Midbrain (tissue), 1 donor: ENCODE measurements around the gene ABTB2.

Source experiments
- DNase-seq: peaks from one replicate; lab custom pipeline; 2025; lab: John Stamatoyannopoulos, UW

The ABTB2 gene

GRCh38 chr11:34315394-34315793, 42.4 kb downstream of the ABTB2 start:
- no peak for DNase-seq

- no peak for DNase-seq
These were observed 42.9 kb downstream of the ABTB2 start for GRCh38 chr11:34314936-34315335.

- DNase-seq, result no peak
These were observed 43.6 kb downstream of the ABTB2 start for GRCh38 chr11:34314176-34314575.

GRCh38 chr11:34313099-34313517, 44.7 kb downstream of the ABTB2 start:
- DNase-seq, result no peak

- DNase-seq, result no peak
These were observed 46.7 kb downstream of the ABTB2 start for GRCh38 chr11:34311126-34311525.

- no peak for DNase-seq
These were observed 47.8 kb downstream of the ABTB2 start for GRCh38 chr11:34309965-34310364.

GRCh38 chr11:34308913-34309585, 48.8 kb downstream of the ABTB2 start:
- no peak for DNase-seq

- DNase-seq, result no peak
These were observed 49.5 kb downstream of the ABTB2 start for GRCh38 chr11:34308049-34308912.

- no peak for DNase-seq
These were observed 52.0 kb downstream of the ABTB2 start for GRCh38 chr11:34305780-34306179.

GRCh38 chr11:34305193-34305592, 52.6 kb downstream of the ABTB2 start:
- DNase-seq, result no peak

- no peak for DNase-seq
These were observed 54.7 kb downstream of the ABTB2 start for GRCh38 chr11:34303028-34303570.

- no peak for DNase-seq
These were observed 55.5 kb downstream of the ABTB2 start for GRCh38 chr11:34302046-34302921.

- DNase-seq, result no peak
These were observed 56.9 kb downstream of the ABTB2 start for GRCh38 chr11:34300926-34301295.

- no peak for DNase-seq
These were observed 57.5 kb downstream of the ABTB2 start for GRCh38 chr11:34300026-34300925.

- no peak for DNase-seq
These were observed 58.4 kb downstream of the ABTB2 start for GRCh38 chr11:34299284-34299972.

- no peak for DNase-seq
These were observed 58.9 kb downstream of the ABTB2 start for GRCh38 chr11:34298871-34299270.

GRCh38 chr11:34296412-34296811, 61.4 kb downstream of the ABTB2 start:
- DNase-seq, result no peak

- DNase-seq, result no peak
These were observed 65.3 kb downstream of the ABTB2 start for GRCh38 chr11:34292546-34292945.

- no peak for DNase-seq
These were observed 65.7 kb downstream of the ABTB2 start for GRCh38 chr11:34292111-34292510.

- no peak for DNase-seq
These were observed 66.9 kb downstream of the ABTB2 start for GRCh38 chr11:34290926-34291325.
